HEK293T (cell line): ENCODE results near the gene C16orf46.

Source experiments
- CTCF ChIA-PET: fragments of 350-600 bp; formaldehyde crosslinking; extraction: SDS; loops from one replicate; lab custom pipeline; 2021; ENCODE audit warnings: antibody characterized with exemption, inconsistent platforms; lab: Yijun Ruan, JAX
- POLR2A ChIA-PET: fragments of 350-600 bp; formaldehyde crosslinking; extraction: SDS; loops from one replicate; lab custom pipeline; 2020; ENCODE audit warnings: antibody characterized with exemption, inconsistent platforms; lab: Yijun Ruan, JAX
- DNase-seq: peaks from one replicate; pipeline ENCODE4 v3.0.0; 2012; ENCODE audit warnings: mixed read lengths; ENCODE audit errors: extremely low spot score
- ARNT ChIP-seq: fragments of 450-650 bp; IDR thresholded peaks from 2 replicates; pipeline ENCODE4 v1.6.1; 2017; ENCODE audit warnings: mild to moderate bottlenecking
- BHLHE40 ChIP-seq: fragments of 450-650 bp; IDR thresholded peaks from 2 replicates; pipeline ENCODE4 v1.6.1; 2016; ENCODE audit warnings: mild to moderate bottlenecking, moderate library complexity, borderline replicate concordance
- CTBP1 ChIP-seq: fragments of 450-650 bp; IDR thresholded peaks from 2 replicates; pipeline ENCODE4 v1.6.1; 2016; ENCODE audit warnings: borderline replicate concordance
- ELF4 ChIP-seq: fragments of 450-650 bp; IDR thresholded peaks from 2 replicates; pipeline ENCODE4 v1.6.1; 2017; ENCODE audit warnings: antibody characterized with exemption
- FOXA1 ChIP-seq: fragments of 450-650 bp; IDR thresholded peaks from 2 replicates; pipeline ENCODE4 v1.6.1; 2016; ENCODE audit warnings: mild to moderate bottlenecking
- FOXK2 ChIP-seq: fragments of 450-650 bp; IDR thresholded peaks from 2 replicates; pipeline ENCODE4 v1.6.1; 2016; ENCODE audit warnings: mild to moderate bottlenecking
- FOXM1 ChIP-seq: fragments of 450-650 bp; IDR thresholded peaks from 2 replicates; pipeline ENCODE4 v1.6.1; 2017; ENCODE audit warnings: mild to moderate bottlenecking, borderline replicate concordance
- HDGF ChIP-seq: fragments of 450-650 bp; IDR thresholded peaks from 2 replicates; pipeline ENCODE4 v1.6.1; 2017; ENCODE audit warnings: antibody characterized with exemption, borderline replicate concordance
- L3MBTL2 ChIP-seq: fragments of 450-650 bp; conservative IDR thresholded peaks from 2 replicates; pipeline ENCODE4 v1.6.1; 2016; ENCODE audit warnings: mild to moderate bottlenecking
- LEF1 ChIP-seq: fragments of 450-650 bp; IDR thresholded peaks from 2 replicates; pipeline ENCODE4 v1.6.1; 2017; ENCODE audit warnings: mild to moderate bottlenecking, borderline replicate concordance
- NFRKB ChIP-seq: fragments of 450-650 bp; IDR thresholded peaks from 2 replicates; pipeline ENCODE4 v1.6.1; 2016; ENCODE audit warnings: mild to moderate bottlenecking, moderate library complexity
- PKNOX1 ChIP-seq: fragments of 450-650 bp; IDR thresholded peaks from 2 replicates; pipeline ENCODE4 v1.6.1; 2016
- SP1 ChIP-seq: fragments of 450-650 bp; IDR thresholded peaks from 2 replicates; pipeline ENCODE4 v1.6.1; 2017
- SUZ12 ChIP-seq: fragments of 450-650 bp; IDR thresholded peaks from 2 replicates; pipeline ENCODE4 v1.6.1; 2016; ENCODE audit warnings: mild to moderate bottlenecking
- TARDBP ChIP-seq: fragments of 450-650 bp; IDR thresholded peaks from 2 replicates; pipeline ENCODE4 v1.6.1; 2016
- ZNF384 ChIP-seq: fragments of 450-650 bp; IDR thresholded peaks from 2 replicates; pipeline ENCODE4 v1.6.1; 2016

Gene C16orf46

GRCh38 chr16:81053761-81054160 lies 23.3 kb downstream of the C16orf46 start:
- no peak for DNase-seq
- TF ChIP-seq HDGF: no peak
- no peak for TF ChIP-seq NFRKB
- no peak for TF ChIP-seq PKNOX1
- TF ChIP-seq ELF4: no peak
- no peak for TF ChIP-seq ZNF384
- no peak for TF ChIP-seq BHLHE40
- no peak for TF ChIP-seq TARDBP
- TF ChIP-seq FOXM1: no peak
- no peak for TF ChIP-seq FOXA1
- POLR2A ChIA-PET: no interaction called here
- CTCF ChIA-PET: no interaction called here

GRCh38 chr16:81042821-81043220 lies 34.2 kb downstream of the C16orf46 start:
- CTCF ChIA-PET: no interaction called here
- POLR2A ChIA-PET: no interaction called here
- TF ChIP-seq CTBP1: no peak
- TF ChIP-seq NFRKB: no peak
- no peak for TF ChIP-seq SP1
- no peak for TF ChIP-seq FOXA1
- no peak for TF ChIP-seq FOXK2
- no peak for TF ChIP-seq FOXM1
- TF ChIP-seq L3MBTL2: no peak
- no peak for TF ChIP-seq SUZ12
- TF ChIP-seq ELF4: no peak
- TF ChIP-seq ZNF384: no peak
- TF ChIP-seq LEF1: no peak
- no peak for TF ChIP-seq TARDBP
- no peak for TF ChIP-seq PKNOX1
- TF ChIP-seq HDGF: no peak
- TF ChIP-seq ARNT: no peak
- no peak for TF ChIP-seq BHLHE40
- no peak for DNase-seq

- DNase-seq: no peak
- CTCF ChIA-PET: no interaction called here
- POLR2A ChIA-PET: no interaction called here
- TF ChIP-seq PKNOX1 (no peak), L3MBTL2 (no peak), HDGF (no peak), CTBP1 (no peak), TARDBP (no peak), FOXK2 (no peak), ELF4 (no peak), ZNF384 (no peak), NFRKB (no peak), SP1 (no peak), FOXM1 (no peak)
These were observed 35.3 kb downstream of the C16orf46 start for GRCh38 chr16:81041696-81042095.

- ChIA-PET CTCF (no interaction called here), POLR2A (no interaction called here)
- no peak for TF ChIP-seq ELF4
- no peak for TF ChIP-seq FOXM1
- TF ChIP-seq FOXK2: no peak
- TF ChIP-seq ARNT: no peak
- TF ChIP-seq LEF1: no peak
- no peak for TF ChIP-seq SUZ12
- no peak for TF ChIP-seq TARDBP
- TF ChIP-seq FOXA1: no peak
- no peak for TF ChIP-seq NFRKB
- no peak for TF ChIP-seq HDGF
- TF ChIP-seq PKNOX1: no peak
- no peak for TF ChIP-seq SP1
- no peak for TF ChIP-seq L3MBTL2
- TF ChIP-seq ZNF384: no peak
- no peak for TF ChIP-seq CTBP1
- TF ChIP-seq BHLHE40: no peak
- no peak for DNase-seq
These were observed 36.2 kb downstream of the C16orf46 start for GRCh38 chr16:81040842-81041241.

GRCh38 chr16:81040131-81040530 lies 36.9 kb downstream of the C16orf46 start:
- no peak for DNase-seq
- CTCF ChIA-PET: no interaction called here
- TF ChIP-seq ARNT (no peak), SUZ12 (no peak), CTBP1 (no peak), SP1 (no peak), FOXA1 (no peak), TARDBP (no peak), BHLHE40 (no peak), LEF1 (no peak), ZNF384 (no peak), PKNOX1 (no peak), HDGF (no peak), ELF4 (no peak), NFRKB (no peak), FOXK2 (no peak), FOXM1 (no peak), L3MBTL2 (no peak)
- POLR2A ChIA-PET: no interaction called here
